GM12878 (cell line): ENCODE measurements around the gene CHID1.

Experiments
- ATF3 ChIP-seq: IDR thresholded peaks from 2 replicates; pipeline ENCODE4 v1.6.1; 2011; ENCODE audit warnings: low read depth, mild to moderate bottlenecking, low read length, moderate library complexity, borderline replicate concordance; ENCODE audit errors: extremely low read depth
- BCLAF1 ChIP-seq: fragments of 450-650 bp; IDR thresholded peaks from 2 replicates; pipeline ENCODE4 v1.6.1; 2017; ENCODE audit warnings: antibody characterized with exemption, mild to moderate bottlenecking, moderate library complexity
- CREB1 ChIP-seq: IDR thresholded peaks from 2 replicates; pipeline ENCODE4 v1.6.1; 2012; ENCODE audit warnings: low read depth, mild to moderate bottlenecking, inconsistent platforms
- EP300 ChIP-seq, 2 experiments: fragments of 150-350 bp in 1 of 2; IDR thresholded peaks; 2 replicates each; pipeline ENCODE4 v1.6.1; 2011 to 2012; ENCODE audit warnings: low read depth in 2 of 2, low read length in 2 of 2, borderline replicate concordance in 1 of 2, improper control_type of control experiment in 1 of 2, inconsistent platforms in 1 of 2; ENCODE audit not compliant: control insufficient read depth in 1 of 2
- IRF5 ChIP-seq: fragments of 450-650 bp; IDR thresholded peaks from 2 replicates; pipeline ENCODE4 v1.6.1; 2017; ENCODE audit warnings: borderline replicate concordance
- POLR2A ChIP-seq: IDR thresholded peaks from 2 replicates; pipeline ENCODE4 v1.6.1; 2011; ENCODE audit warnings: low read depth, mild to moderate bottlenecking, low read length
- REST ChIP-seq: IDR thresholded peaks from 2 replicates; pipeline ENCODE4 v1.6.1; 2012; ENCODE audit warnings: mild to moderate bottlenecking, low read depth, low read length
- USF1 ChIP-seq: IDR thresholded peaks from 2 replicates; pipeline ENCODE4 v1.6.1; 2011; ENCODE audit warnings: borderline replicate concordance, low read depth, mild to moderate bottlenecking, moderate library complexity, mixed read lengths, low read length; ENCODE audit not compliant: insufficient read depth; ENCODE audit errors: extremely low read length
- TF ChIP-seq, protein P1 (sequence below), 3 experiments: IDR thresholded peaks in 2 of 3; conservative IDR thresholded peaks in 1 of 3; 2 replicates each; pipeline ENCODE4 v1.5.1; 2011; ENCODE audit warnings: low read depth in 3 of 3, low read length in 3 of 3, mild to moderate bottlenecking in 3 of 3, control low read depth in 2 of 3, moderate library complexity in 2 of 3, inconsistent platforms in 1 of 3, mixed read lengths in 1 of 3; ENCODE audit not compliant: control insufficient read depth in 2 of 3, insufficient read depth in 1 of 3; ENCODE audit errors: extremely low read depth in 1 of 3

- TF ChIP-seq, protein P1, sequence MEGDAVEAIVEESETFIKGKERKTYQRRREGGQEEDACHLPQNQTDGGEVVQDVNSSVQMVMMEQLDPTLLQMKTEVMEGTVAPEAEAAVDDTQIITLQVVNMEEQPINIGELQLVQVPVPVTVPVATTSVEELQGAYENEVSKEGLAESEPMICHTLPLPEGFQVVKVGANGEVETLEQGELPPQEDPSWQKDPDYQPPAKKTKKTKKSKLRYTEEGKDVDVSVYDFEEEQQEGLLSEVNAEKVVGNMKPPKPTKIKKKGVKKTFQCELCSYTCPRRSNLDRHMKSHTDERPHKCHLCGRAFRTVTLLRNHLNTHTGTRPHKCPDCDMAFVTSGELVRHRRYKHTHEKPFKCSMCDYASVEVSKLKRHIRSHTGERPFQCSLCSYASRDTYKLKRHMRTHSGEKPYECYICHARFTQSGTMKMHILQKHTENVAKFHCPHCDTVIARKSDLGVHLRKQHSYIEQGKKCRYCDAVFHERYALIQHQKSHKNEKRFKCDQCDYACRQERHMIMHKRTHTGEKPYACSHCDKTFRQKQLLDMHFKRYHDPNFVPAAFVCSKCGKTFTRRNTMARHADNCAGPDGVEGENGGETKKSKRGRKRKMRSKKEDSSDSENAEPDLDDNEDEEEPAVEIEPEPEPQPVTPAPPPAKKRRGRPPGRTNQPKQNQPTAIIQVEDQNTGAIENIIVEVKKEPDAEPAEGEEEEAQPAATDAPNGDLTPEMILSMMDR (IDR thresholded peaks at IDR 0.05 in 2 of 3, conservative IDR thresholded peaks at IDR 0.05 in 1 of 3; ENCODE audit: control insufficient read depth in 2 of 3, extremely low read depth in 1 of 3, insufficient read depth in 1 of 3, low read depth in 3 of 3, low read length in 3 of 3), result no peak
- no peak for TF ChIP-seq POLR2A
- no peak for TF ChIP-seq CREB1
- no peak for TF ChIP-seq EP300 (IDR thresholded peaks at IDR 0.05; ENCODE audit: borderline replicate concordance in 1 of 2, control insufficient read depth in 1 of 2, low read depth in 2 of 2, low read length in 2 of 2)
- TF ChIP-seq ATF3, result no peak
- no peak for TF ChIP-seq BCLAF1
- TF ChIP-seq USF1, result no peak
- TF ChIP-seq REST, result no peak
- no peak for TF ChIP-seq IRF5
Observed at GRCh38 chr11:826836-827145, 83.8 kb downstream of the CHID1 start.
